AG10803 (cell line): ENCODE measurements around the gene KCND2.

ENCODE experiments used
- DNase-seq: peaks from one replicate; pipeline ENCODE4 v3.0.0; 2010; ENCODE audit warnings: low read depth
- H3K4me3 ChIP-seq: 2 replicates; pipeline ENCODE4 v1.5.1; 2011; ENCODE audit warnings: mild to moderate bottlenecking, low read length, control low read depth
- TF ChIP-seq, protein P1 (sequence below): conservative IDR thresholded peaks from 2 replicates; pipeline ENCODE4 v1.5.1; 2011; ENCODE audit warnings: mild to moderate bottlenecking, low read length, control low read depth, inconsistent platforms

Gene KCND2

DNA sequence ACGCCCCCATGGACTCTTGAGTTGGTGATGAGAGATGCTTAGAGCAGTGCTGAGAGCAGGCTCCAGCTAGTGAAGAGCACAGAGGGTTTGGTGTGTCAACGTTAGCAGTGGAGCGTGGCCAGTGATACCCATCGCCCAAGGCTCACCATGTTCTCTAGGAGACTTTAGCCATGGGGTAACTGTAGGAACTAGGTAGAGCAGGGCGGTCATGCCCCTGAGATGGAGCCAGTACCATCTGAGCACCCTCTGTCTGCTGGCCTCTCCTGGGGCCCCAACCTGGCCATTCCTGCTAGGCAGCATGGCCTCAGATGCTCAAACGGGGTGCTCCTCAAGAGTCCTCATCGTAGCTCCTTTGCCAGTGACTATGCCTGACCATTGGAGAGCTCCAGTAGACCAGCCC is 179.7 kb downstream of the KCND2 start:
- H3K4me3 ChIP-seq: no peak overlapping the region
- TF ChIP-seq, protein P1, sequence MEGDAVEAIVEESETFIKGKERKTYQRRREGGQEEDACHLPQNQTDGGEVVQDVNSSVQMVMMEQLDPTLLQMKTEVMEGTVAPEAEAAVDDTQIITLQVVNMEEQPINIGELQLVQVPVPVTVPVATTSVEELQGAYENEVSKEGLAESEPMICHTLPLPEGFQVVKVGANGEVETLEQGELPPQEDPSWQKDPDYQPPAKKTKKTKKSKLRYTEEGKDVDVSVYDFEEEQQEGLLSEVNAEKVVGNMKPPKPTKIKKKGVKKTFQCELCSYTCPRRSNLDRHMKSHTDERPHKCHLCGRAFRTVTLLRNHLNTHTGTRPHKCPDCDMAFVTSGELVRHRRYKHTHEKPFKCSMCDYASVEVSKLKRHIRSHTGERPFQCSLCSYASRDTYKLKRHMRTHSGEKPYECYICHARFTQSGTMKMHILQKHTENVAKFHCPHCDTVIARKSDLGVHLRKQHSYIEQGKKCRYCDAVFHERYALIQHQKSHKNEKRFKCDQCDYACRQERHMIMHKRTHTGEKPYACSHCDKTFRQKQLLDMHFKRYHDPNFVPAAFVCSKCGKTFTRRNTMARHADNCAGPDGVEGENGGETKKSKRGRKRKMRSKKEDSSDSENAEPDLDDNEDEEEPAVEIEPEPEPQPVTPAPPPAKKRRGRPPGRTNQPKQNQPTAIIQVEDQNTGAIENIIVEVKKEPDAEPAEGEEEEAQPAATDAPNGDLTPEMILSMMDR: no peak
- DNase-seq: no peak

- no peak for DNase-seq
- H3K4me3 ChIP-seq: no peak overlapping the region
- TF ChIP-seq, protein P1: no peak
Observed at GRCh38 chr7:120456699-120457098, 183.7 kb downstream of the KCND2 start.

GRCh38 chr7:120460949-120461348 is 188.0 kb downstream of the KCND2 start:
- TF ChIP-seq, protein P1: no peak
- no peak overlapping the region for H3K4me3 ChIP-seq
- no peak for DNase-seq

- H3K4me3 ChIP-seq: no peak overlapping the region
- TF ChIP-seq, protein P1: no peak
- no peak for DNase-seq
Observed at GRCh38 chr7:120462991-120463390, 190.0 kb downstream of the KCND2 start.

- no peak overlapping the region for H3K4me3 ChIP-seq
- TF ChIP-seq, protein P1: no peak
- no peak for DNase-seq
Observed at GRCh38 chr7:120464104-120464503, 191.1 kb downstream of the KCND2 start.

GRCh38 chr7:120467676-120468075 is 194.7 kb downstream of the KCND2 start:
- DNase-seq: no peak
- H3K4me3 ChIP-seq: no peak overlapping the region
- TF ChIP-seq, protein P1: no peak

- no peak for DNase-seq
- no peak overlapping the region for H3K4me3 ChIP-seq
- TF ChIP-seq, protein P1: no peak
Observed at GRCh38 chr7:120468611-120469010, 195.6 kb downstream of the KCND2 start.
